ENCODE results near the gene DDX1. TPM values are rescaled to one million over a fixed set of nuclear protein-coding genes. Genes with fewer than 3 reads are reported as not detected.

DDX1 gene
- total and polyA plus RNA-seq, 9 of the 15 experiments (the other 6 are each of a cell fraction or from before 2014, with no cell fraction given), result 116 to 277 (median 232) TPM

DNA sequence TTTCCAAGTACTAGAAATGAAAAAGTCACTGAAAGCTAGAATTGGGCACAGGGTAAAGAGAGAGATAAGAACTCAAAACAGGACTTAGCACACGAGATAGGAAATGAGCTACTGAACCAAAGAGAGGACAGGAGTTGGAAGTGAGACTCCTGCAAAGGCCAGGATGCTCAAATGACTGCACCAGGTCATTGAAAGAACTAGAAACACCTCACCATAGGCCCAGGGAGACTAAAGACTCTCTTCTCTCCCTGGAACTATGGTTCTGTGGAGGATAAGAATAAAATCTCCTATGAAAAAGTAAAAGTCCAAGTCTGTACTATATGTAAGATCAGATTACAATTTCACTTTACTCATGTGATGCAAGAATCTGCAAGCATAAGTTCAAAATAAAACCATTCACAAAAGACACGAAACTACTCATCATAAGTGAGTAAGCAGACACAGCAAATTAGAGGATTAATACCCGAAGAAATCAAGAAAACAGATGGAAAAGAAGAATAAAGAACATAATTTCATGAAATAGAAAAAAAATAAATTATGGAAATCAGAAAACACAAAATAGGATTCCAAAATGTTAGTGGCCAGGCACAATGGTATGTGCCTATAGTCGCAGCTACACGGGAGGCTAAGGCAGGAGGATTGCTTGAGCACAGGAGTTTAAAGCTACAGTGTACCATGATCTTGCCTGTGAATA, 37.0 kb upstream of the DDX1 start (continued):
- TF ChIP-seq IFI16 (CRISPR knock-in tag; IDR thresholded peaks at IDR 0.05) (no peak), MYC (IDR thresholded peaks at IDR 0.05; ENCODE audit: low read depth, low read length) (no peak), MYC (CRISPR knock-in tag; IDR thresholded peaks at IDR 0.05; ENCODE audit: borderline replicate concordance, low read depth) (no peak), MAFG (tag; conservative IDR thresholded peaks at IDR 0.05) (peak; percentile 54; the same call in 1 of the 2 replicates), NFYB (IDR thresholded peaks at IDR 0.05; ENCODE audit: extremely low read depth, insufficient read length) (no peak), JUND (IDR thresholded peaks at IDR 0.05; ENCODE audit: borderline replicate concordance, low read depth, low read length) (peak; percentile 26; the same call in 1 of the 2 replicates), JUND (tag; IDR thresholded peaks at IDR 0.05; ENCODE audit: borderline replicate concordance, low read depth, low read length) (0 out of 3 replicates have a peak, but pooled peaks have one; percentile 17), RAD21 (CRISPR knock-in tag; conservative IDR thresholded peaks at IDR 0.05 in 1 of 2, IDR thresholded peaks at IDR 0.05 in 1 of 2) (peak; percentile 19 to 21; a peak in 2 of 4 replicates), HDGF (IDR thresholded peaks at IDR 0.05) (peak; percentile 64; the same call in 1 of the 2 replicates), ZBTB1 (CRISPR knock-in tag; IDR thresholded peaks at IDR 0.05; ENCODE audit: borderline replicate concordance, low read depth) (no peak), PHB (CRISPR knock-in tag; IDR thresholded peaks at IDR 0.05) (no peak), SOX6 (IDR thresholded peaks at IDR 0.05) (peak; percentile 43), DPF2 (IDR thresholded peaks at IDR 0.05) (peak; percentile 75), ZSCAN32 (CRISPR knock-in tag; IDR thresholded peaks at IDR 0.05) (peak; percentile 75; the same call in 1 of the 2 replicates), CEBPB (tag; IDR thresholded peaks at IDR 0.05) (peak; percentile 84), BRCA1 (IDR thresholded peaks at IDR 0.05) (no peak), BRCA1 (CRISPR knock-in tag; IDR thresholded peaks at IDR 0.05) (no peak), HDAC6 (IDR thresholded peaks at IDR 0.05; ENCODE audit: low read depth, low read length) (no peak), FOXK2 (conservative IDR thresholded peaks at IDR 0.05 in 1 of 2, IDR thresholded peaks at IDR 0.05 in 1 of 2; ENCODE audit: low read depth in 2 of 2) (0 out of 4 replicates have a peak, but pooled peaks of 1 of the 2 experiments have one; percentile 40), ZNF316 (IDR thresholded peaks at IDR 0.05) (peak; percentile 68; the same call in 1 of the 2 replicates)
- TF ChIP-seq, protein P1, sequence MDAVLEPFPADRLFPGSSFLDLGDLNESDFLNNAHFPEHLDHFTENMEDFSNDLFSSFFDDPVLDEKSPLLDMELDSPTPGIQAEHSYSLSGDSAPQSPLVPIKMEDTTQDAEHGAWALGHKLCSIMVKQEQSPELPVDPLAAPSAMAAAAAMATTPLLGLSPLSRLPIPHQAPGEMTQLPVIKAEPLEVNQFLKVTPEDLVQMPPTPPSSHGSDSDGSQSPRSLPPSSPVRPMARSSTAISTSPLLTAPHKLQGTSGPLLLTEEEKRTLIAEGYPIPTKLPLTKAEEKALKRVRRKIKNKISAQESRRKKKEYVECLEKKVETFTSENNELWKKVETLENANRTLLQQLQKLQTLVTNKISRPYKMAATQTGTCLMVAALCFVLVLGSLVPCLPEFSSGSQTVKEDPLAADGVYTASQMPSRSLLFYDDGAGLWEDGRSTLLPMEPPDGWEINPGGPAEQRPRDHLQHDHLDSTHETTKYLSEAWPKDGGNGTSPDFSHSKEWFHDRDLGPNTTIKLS (IDR thresholded peaks at IDR 0.05; ENCODE audit: borderline replicate concordance, low read depth), result 0 out of 2 replicates have a peak, but pooled peaks have one; percentile 15
- TF ChIP-seq, protein P2, sequence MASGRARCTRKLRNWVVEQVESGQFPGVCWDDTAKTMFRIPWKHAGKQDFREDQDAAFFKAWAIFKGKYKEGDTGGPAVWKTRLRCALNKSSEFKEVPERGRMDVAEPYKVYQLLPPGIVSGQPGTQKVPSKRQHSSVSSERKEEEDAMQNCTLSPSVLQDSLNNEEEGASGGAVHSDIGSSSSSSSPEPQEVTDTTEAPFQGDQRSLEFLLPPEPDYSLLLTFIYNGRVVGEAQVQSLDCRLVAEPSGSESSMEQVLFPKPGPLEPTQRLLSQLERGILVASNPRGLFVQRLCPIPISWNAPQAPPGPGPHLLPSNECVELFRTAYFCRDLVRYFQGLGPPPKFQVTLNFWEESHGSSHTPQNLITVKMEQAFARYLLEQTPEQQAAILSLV (tag; IDR thresholded peaks at IDR 0.05), result peak; percentile 83
- TF ChIP-seq, protein P3, sequence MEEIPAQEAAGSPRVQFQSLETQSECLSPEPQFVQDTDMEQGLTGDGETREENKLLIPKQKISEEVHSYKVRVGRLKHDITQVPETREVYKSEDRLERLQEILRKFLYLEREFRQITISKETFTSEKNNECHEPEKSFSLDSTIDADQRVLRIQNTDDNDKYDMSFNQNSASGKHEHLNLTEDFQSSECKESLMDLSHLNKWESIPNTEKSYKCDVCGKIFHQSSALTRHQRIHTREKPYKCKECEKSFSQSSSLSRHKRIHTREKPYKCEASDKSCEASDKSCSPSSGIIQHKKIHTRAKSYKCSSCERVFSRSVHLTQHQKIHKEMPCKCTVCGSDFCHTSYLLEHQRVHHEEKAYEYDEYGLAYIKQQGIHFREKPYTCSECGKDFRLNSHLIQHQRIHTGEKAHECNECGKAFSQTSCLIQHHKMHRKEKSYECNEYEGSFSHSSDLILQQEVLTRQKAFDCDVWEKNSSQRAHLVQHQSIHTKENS (CRISPR knock-in tag; IDR thresholded peaks at IDR 0.05), result no peak
- TF ChIP-seq, protein P4, sequence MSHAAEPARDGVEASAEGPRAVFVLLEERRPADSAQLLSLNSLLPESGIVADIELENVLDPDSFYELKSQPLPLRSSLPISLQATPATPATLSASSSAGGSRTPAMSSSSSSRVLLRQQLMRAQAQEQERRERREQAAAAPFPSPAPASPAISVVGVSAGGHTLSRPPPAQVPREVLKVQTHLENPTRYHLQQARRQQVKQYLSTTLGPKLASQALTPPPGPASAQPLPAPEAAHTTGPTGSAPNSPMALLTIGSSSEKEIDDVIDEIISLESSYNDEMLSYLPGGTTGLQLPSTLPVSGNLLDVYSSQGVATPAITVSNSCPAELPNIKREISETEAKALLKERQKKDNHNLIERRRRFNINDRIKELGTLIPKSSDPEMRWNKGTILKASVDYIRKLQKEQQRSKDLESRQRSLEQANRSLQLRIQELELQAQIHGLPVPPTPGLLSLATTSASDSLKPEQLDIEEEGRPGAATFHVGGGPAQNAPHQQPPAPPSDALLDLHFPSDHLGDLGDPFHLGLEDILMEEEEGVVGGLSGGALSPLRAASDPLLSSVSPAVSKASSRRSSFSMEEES (CRISPR knock-in tag; IDR thresholded peaks at IDR 0.05), result no peak

All from K562 (cell line).